ENCODE measurements around the gene PIK3R1. TPM values are rescaled to one million over a fixed set of nuclear protein-coding genes. Genes with fewer than 3 reads are reported as not detected.

The PIK3R1 gene
- total RNA-seq, 2 donors from 2014 or later: 71.6 to 81.2 TPM

- Histone ChIP-seq H3K36me3 (no peaks in the 10 kb centered on the region), H3K4me3 (no peak overlapping the region), H3K27me3 (replicated peaks; ENCODE audit: insufficient read depth) (no peaks in the 10 kb centered on the region), H3K27ac (no peak overlapping the region), H3K4me1 (replicated peaks) (no peaks in the 10 kb centered on the region), H3K9me3 (no peaks in the 10 kb centered on the region)
- DNase-seq (ENCODE audit: low spot score): no peak
- 86% methylated on average over 6 of the region's 6 CpGs for WGBS
- intact Hi-C loops (cut with DNase I): no loop called here
- TF ChIP-seq CTCF (IDR thresholded peaks at IDR 0.05) (no peak), POLR2A (IDR thresholded peaks at IDR 0.05) (no peak), POLR2AphosphoS5 (IDR thresholded peaks at IDR 0.05) (no peak)
Measured at GRCh38 chr5:68318955-68319705, 103.6 kb downstream of the PIK3R1 start.

- no peak for DNase-seq (ENCODE audit: low spot score)
- H3K27ac ChIP-seq: no peak overlapping the region
- no peaks in the 10 kb centered on the region for H3K9me3 ChIP-seq
- intact Hi-C loops (cut with DNase I): no loop called here
- H3K4me3 ChIP-seq: no peak overlapping the region
- 72% methylated on average over 4 of the region's 4 CpGs for WGBS
- no peak for TF ChIP-seq POLR2A (IDR thresholded peaks at IDR 0.05)
- H3K36me3 ChIP-seq: no peaks in the 10 kb centered on the region
- no peaks in the 10 kb centered on the region for H3K4me1 ChIP-seq (replicated peaks)
- H3K27me3 ChIP-seq (replicated peaks; ENCODE audit: insufficient read depth): no peaks in the 10 kb centered on the region
Measured at GRCh38 chr5:68319706-68320412, 104.3 kb downstream of the PIK3R1 start.

GRCh38 chr5:68320413-68320986, 104.9 kb downstream of the PIK3R1 start:
- Histone ChIP-seq H3K27ac (no peak overlapping the region), H3K9me3 (no peaks in the 10 kb centered on the region), H3K4me1 (replicated peaks) (no peaks in the 10 kb centered on the region), H3K4me3 (no peak overlapping the region), H3K36me3 (no peaks in the 10 kb centered on the region), H3K27me3 (replicated peaks; ENCODE audit: insufficient read depth) (no peaks in the 10 kb centered on the region)
- intact Hi-C loops (cut with DNase I): no loop called here
- no peak for TF ChIP-seq CTCF (IDR thresholded peaks at IDR 0.05)
- no peak for TF ChIP-seq POLR2A (IDR thresholded peaks at IDR 0.05)
- no peak for TF ChIP-seq POLR2AphosphoS5 (IDR thresholded peaks at IDR 0.05)
- no peak for DNase-seq (ENCODE audit: low spot score)
- WGBS: 84% methylated on average over 5 of the region's 5 CpGs

GRCh38 chr5:68325065-68325580, 109.6 kb downstream of the PIK3R1 start:
- TF ChIP-seq CTCF (IDR thresholded peaks at IDR 0.05) (no peak), POLR2A (IDR thresholded peaks at IDR 0.05) (no peak), POLR2AphosphoS5 (IDR thresholded peaks at IDR 0.05) (no peak)
- H3K27me3 ChIP-seq (replicated peaks; ENCODE audit: insufficient read depth): no peaks in the 10 kb centered on the region
- no peaks in the 10 kb centered on the region for H3K36me3 ChIP-seq
- intact Hi-C loops (cut with DNase I): no loop called here
- H3K9me3 ChIP-seq: no peaks in the 10 kb centered on the region
- no peak overlapping the region for H3K4me3 ChIP-seq
- no peak overlapping the region for H3K27ac ChIP-seq
- no peaks in the 10 kb centered on the region for H3K4me1 ChIP-seq (replicated peaks)
- 92% methylated on average over 1 of the region's 1 CpG for WGBS
- DNase-seq (ENCODE audit: low spot score): no peak

- intact Hi-C loops (cut with DNase I): no loop called here
- TF ChIP-seq POLR2A (IDR thresholded peaks at IDR 0.05) (no peak), CTCF (IDR thresholded peaks at IDR 0.05) (no peak), POLR2AphosphoS5 (IDR thresholded peaks at IDR 0.05) (no peak)
Measured at GRCh38 chr5:68329554-68330255, 114.1 kb downstream of the PIK3R1 start.

More at GRCh38 chr5:68329554-68330255, 114.1 kb downstream of the PIK3R1 start:
- WGBS: 84% methylated on average over 6 of the region's 6 CpGs
- no peaks in the 10 kb centered on the region for H3K4me1 ChIP-seq (replicated peaks)
- H3K4me3 ChIP-seq: no peak overlapping the region
- H3K36me3 ChIP-seq: no peaks in the 10 kb centered on the region
- H3K27ac ChIP-seq: no peak overlapping the region
- H3K9me3 ChIP-seq: no peaks in the 10 kb centered on the region
- DNase-seq (ENCODE audit: low spot score): no peak
- H3K27me3 ChIP-seq (replicated peaks; ENCODE audit: insufficient read depth): no peaks in the 10 kb centered on the region

Data from prostate gland (tissue), 2 donors.